HEK293 (cell line): ENCODE data around the gene CREBBP.

Experiments
- GFI1B ChIP-seq: fragments of 450-650 bp; formaldehyde crosslinking; IDR thresholded peaks from 2 replicates; pipeline ENCODE4 v1.5.1; 2016; ENCODE audit warnings: missing biosample characterization, missing genetic modification characterization
- HOXC10 ChIP-seq: sonication (generic); formaldehyde crosslinking; IDR thresholded peaks from 2 replicates; pipeline ENCODE4 v1.8.1; 2023; ENCODE audit warnings: mild to moderate bottlenecking, missing genetic modification reagents
- OSR2 ChIP-seq: fragments of 450-650 bp; formaldehyde crosslinking; IDR thresholded peaks from 2 replicates; pipeline ENCODE4 v1.5.1; 2016; ENCODE audit warnings: missing biosample characterization, missing genetic modification characterization
- ZNF202 ChIP-seq: fragments of 450-650 bp; formaldehyde crosslinking; IDR thresholded peaks from 2 replicates; pipeline ENCODE4 v1.5.1; 2016; ENCODE audit warnings: missing biosample characterization, missing genetic modification characterization, borderline replicate concordance
- ZNF341 ChIP-seq: fragments of 450-650 bp; formaldehyde crosslinking; IDR thresholded peaks from 2 replicates; pipeline ENCODE4; 2016; ENCODE audit warnings: low read depth, missing biosample characterization, missing genetic modification characterization
- ZNF660 ChIP-seq: fragments of 450-650 bp; IDR thresholded peaks from 2 replicates; pipeline ENCODE4 v1.5.1; 2018; ENCODE audit warnings: missing biosample characterization, mild to moderate bottlenecking, missing genetic modification characterization
- ZNF747 ChIP-seq: fragments of 450-650 bp; formaldehyde crosslinking; IDR thresholded peaks from 2 replicates; pipeline ENCODE4 v1.5.1; 2016; ENCODE audit warnings: missing biosample characterization, missing genetic modification characterization
- TF ChIP-seq, protein P1 (sequence below): fragments of 450-650 bp; formaldehyde crosslinking; conservative IDR thresholded peaks from 2 replicates; pipeline ENCODE4 v1.5.1; 2016; ENCODE audit warnings: low read depth, missing biosample characterization, missing genetic modification characterization
- TF ChIP-seq, protein P2 (sequence below): fragments of 450-650 bp; formaldehyde crosslinking; IDR thresholded peaks from 2 replicates; pipeline ENCODE4 v1.5.1; 2016; ENCODE audit warnings: missing biosample characterization, missing genetic modification characterization
- TF ChIP-seq, protein P3 (sequence below): IDR thresholded peaks from 2 replicates; pipeline ENCODE4 v1.6.1; 2011; ENCODE audit warnings: mild to moderate bottlenecking, low read depth, low read length, borderline replicate concordance
- TF ChIP-seq, protein P4 (sequence below): fragments of 450-650 bp; formaldehyde crosslinking; IDR thresholded peaks from 2 replicates; pipeline ENCODE4 v1.5.1; 2016; ENCODE audit warnings: missing biosample characterization, missing genetic modification characterization
- TF ChIP-seq, protein P5 (sequence below): fragments of 450-650 bp; formaldehyde crosslinking; IDR thresholded peaks from 2 replicates; pipeline ENCODE4 v1.5.1; 2016; ENCODE audit warnings: missing biosample characterization, missing genetic modification characterization
- TF ChIP-seq, protein P6 (sequence below): fragments of 450-650 bp; formaldehyde crosslinking; conservative IDR thresholded peaks from 2 replicates; pipeline ENCODE4 v1.5.1; 2016; ENCODE audit warnings: low read depth, missing biosample characterization, missing genetic modification characterization
- TF ChIP-seq, protein P7 (sequence below): fragments of 450-650 bp; formaldehyde crosslinking; IDR thresholded peaks from 2 replicates; pipeline ENCODE4 v1.5.1; 2017; ENCODE audit warnings: missing biosample characterization, mild to moderate bottlenecking, missing genetic modification characterization, moderate library complexity

CREBBP gene

DNA sequence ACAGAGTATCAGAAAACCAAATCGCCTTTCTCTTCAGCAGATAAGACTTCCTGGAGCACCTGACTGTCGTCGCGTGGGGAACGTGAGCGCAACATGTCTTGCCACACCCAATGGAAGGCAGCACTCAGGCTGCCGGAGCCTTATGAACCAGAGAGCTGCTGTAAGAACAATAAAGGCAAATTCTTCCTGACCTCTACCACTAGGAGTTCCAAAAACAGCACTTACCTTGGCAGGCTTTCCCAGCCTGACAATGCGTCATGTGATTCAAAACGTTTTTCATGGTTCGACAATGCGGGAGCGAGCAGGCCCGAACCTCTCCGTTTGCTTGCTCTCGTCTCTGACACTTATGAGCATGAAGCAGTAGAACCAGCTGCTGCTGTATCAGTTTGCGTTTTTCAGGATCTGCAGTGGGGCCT lies 87.3 kb downstream of the CREBBP start (continued):
- TF ChIP-seq, protein P1, sequence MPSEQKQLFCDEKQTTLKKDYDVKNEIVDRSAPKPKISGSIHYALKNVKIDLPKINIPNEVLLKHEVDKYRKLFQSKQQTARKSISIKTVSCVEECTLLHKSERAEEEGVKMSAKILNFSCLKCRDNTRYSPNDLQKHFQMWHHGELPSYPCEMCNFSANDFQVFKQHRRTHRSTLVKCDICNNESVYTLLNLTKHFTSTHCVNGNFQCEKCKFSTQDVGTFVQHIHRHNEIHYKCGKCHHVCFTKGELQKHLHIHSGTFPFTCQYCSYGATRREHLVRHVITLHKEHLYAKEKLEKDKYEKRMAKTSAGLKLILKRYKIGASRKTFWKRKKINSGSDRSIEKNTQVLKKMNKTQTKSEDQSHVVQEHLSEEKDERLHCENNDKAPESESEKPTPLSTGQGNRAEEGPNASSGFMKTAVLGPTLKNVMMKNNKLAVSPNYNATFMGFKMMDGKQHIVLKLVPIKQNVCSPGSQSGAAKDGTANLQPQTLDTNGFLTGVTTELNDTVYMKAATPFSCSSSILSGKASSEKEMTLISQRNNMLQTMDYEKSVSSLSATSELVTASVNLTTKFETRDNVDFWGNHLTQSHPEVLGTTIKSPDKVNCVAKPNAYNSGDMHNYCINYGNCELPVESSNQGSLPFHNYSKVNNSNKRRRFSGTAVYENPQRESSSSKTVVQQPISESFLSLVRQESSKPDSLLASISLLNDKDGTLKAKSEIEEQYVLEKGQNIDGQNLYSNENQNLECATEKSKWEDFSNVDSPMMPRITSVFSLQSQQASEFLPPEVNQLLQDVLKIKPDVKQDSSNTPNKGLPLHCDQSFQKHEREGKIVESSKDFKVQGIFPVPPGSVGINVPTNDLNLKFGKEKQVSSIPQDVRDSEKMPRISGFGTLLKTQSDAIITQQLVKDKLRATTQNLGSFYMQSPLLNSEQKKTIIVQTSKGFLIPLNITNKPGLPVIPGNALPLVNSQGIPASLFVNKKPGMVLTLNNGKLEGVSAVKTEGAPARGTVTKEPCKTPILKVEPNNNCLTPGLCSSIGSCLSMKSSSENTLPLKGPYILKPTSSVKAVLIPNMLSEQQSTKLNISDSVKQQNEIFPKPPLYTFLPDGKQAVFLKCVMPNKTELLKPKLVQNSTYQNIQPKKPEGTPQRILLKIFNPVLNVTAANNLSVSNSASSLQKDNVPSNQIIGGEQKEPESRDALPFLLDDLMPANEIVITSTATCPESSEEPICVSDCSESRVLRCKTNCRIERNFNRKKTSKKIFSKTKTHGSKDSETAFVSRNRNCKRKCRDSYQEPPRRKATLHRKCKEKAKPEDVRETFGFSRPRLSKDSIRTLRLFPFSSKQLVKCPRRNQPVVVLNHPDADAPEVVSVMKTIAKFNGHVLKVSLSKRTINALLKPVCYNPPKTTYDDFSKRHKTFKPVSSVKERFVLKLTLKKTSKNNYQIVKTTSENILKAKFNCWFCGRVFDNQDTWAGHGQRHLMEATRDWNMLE (tag by site-specific recombination), result no peak
- no peak for TF ChIP-seq ZNF747 (tag by site-specific recombination)
- TF ChIP-seq, protein P2, sequence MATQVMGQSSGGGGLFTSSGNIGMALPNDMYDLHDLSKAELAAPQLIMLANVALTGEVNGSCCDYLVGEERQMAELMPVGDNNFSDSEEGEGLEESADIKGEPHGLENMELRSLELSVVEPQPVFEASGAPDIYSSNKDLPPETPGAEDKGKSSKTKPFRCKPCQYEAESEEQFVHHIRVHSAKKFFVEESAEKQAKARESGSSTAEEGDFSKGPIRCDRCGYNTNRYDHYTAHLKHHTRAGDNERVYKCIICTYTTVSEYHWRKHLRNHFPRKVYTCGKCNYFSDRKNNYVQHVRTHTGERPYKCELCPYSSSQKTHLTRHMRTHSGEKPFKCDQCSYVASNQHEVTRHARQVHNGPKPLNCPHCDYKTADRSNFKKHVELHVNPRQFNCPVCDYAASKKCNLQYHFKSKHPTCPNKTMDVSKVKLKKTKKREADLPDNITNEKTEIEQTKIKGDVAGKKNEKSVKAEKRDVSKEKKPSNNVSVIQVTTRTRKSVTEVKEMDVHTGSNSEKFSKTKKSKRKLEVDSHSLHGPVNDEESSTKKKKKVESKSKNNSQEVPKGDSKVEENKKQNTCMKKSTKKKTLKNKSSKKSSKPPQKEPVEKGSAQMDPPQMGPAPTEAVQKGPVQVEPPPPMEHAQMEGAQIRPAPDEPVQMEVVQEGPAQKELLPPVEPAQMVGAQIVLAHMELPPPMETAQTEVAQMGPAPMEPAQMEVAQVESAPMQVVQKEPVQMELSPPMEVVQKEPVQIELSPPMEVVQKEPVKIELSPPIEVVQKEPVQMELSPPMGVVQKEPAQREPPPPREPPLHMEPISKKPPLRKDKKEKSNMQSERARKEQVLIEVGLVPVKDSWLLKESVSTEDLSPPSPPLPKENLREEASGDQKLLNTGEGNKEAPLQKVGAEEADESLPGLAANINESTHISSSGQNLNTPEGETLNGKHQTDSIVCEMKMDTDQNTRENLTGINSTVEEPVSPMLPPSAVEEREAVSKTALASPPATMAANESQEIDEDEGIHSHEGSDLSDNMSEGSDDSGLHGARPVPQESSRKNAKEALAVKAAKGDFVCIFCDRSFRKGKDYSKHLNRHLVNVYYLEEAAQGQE, result no peak
- TF ChIP-seq, protein P3, sequence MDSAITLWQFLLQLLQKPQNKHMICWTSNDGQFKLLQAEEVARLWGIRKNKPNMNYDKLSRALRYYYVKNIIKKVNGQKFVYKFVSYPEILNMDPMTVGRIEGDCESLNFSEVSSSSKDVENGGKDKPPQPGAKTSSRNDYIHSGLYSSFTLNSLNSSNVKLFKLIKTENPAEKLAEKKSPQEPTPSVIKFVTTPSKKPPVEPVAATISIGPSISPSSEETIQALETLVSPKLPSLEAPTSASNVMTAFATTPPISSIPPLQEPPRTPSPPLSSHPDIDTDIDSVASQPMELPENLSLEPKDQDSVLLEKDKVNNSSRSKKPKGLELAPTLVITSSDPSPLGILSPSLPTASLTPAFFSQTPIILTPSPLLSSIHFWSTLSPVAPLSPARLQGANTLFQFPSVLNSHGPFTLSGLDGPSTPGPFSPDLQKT, result no peak
- TF ChIP-seq GFI1B, result no peak
- TF ChIP-seq ZNF660 (tag by site-specific recombination), result no peak
- no peak for TF ChIP-seq OSR2 (tag by site-specific recombination)
- TF ChIP-seq, protein P4, sequence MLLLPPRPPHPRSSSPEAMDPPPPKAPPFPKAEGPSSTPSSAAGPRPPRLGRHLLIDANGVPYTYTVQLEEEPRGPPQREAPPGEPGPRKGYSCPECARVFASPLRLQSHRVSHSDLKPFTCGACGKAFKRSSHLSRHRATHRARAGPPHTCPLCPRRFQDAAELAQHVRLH, result no peak
- TF ChIP-seq, protein P5, sequence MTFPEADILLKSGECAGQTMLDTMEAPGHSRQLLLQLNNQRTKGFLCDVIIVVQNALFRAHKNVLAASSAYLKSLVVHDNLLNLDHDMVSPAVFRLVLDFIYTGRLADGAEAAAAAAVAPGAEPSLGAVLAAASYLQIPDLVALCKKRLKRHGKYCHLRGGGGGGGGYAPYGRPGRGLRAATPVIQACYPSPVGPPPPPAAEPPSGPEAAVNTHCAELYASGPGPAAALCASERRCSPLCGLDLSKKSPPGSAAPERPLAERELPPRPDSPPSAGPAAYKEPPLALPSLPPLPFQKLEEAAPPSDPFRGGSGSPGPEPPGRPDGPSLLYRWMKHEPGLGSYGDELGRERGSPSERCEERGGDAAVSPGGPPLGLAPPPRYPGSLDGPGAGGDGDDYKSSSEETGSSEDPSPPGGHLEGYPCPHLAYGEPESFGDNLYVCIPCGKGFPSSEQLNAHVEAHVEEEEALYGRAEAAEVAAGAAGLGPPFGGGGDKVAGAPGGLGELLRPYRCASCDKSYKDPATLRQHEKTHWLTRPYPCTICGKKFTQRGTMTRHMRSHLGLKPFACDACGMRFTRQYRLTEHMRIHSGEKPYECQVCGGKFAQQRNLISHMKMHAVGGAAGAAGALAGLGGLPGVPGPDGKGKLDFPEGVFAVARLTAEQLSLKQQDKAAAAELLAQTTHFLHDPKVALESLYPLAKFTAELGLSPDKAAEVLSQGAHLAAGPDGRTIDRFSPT (tag by site-specific recombination), result no peak
- TF ChIP-seq, protein P6, sequence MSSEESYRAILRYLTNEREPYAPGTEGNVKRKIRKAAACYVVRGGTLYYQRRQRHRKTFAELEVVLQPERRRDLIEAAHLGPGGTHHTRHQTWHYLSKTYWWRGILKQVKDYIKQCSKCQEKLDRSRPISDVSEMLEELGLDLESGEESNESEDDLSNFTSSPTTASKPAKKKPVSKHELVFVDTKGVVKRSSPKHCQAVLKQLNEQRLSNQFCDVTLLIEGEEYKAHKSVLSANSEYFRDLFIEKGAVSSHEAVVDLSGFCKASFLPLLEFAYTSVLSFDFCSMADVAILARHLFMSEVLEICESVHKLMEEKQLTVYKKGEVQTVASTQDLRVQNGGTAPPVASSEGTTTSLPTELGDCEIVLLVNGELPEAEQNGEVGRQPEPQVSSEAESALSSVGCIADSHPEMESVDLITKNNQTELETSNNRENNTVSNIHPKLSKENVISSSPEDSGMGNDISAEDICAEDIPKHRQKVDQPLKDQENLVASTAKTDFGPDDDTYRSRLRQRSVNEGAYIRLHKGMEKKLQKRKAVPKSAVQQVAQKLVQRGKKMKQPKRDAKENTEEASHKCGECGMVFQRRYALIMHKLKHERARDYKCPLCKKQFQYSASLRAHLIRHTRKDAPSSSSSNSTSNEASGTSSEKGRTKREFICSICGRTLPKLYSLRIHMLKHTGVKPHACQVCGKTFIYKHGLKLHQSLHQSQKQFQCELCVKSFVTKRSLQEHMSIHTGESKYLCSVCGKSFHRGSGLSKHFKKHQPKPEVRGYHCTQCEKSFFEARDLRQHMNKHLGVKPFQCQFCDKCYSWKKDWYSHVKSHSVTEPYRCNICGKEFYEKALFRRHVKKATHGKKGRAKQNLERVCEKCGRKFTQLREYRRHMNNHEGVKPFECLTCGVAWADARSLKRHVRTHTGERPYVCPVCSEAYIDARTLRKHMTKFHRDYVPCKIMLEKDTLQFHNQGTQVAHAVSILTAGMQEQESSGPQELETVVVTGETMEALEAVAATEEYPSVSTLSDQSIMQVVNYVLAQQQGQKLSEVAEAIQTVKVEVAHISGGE (tag by site-specific recombination), result no peak
- no peak for TF ChIP-seq ZNF341 (tag by site-specific recombination)
- TF ChIP-seq ZNF202 (tag by site-specific recombination), result no peak
- TF ChIP-seq, protein P7, sequence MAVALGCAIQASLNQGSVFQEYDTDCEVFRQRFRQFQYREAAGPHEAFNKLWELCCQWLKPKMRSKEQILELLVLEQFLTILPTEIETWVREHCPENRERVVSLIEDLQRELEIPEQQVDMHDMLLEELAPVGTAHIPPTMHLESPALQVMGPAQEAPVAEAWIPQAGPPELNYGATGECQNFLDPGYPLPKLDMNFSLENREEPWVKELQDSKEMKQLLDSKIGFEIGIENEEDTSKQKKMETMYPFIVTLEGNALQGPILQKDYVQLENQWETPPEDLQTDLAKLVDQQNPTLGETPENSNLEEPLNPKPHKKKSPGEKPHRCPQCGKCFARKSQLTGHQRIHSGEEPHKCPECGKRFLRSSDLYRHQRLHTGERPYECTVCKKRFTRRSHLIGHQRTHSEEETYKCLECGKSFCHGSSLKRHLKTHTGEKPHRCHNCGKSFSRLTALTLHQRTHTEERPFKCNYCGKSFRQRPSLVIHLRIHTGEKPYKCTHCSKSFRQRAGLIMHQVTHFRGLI (tag by site-specific recombination), result no peak
- TF ChIP-seq HOXC10 (CRISPR knock-in tag), result no peak
- TF ChIP-seq, all 188 proteins: peak for 0
